Heart left ventricle (tissue), 13 donors: Measurements from ENCODE around the gene ATP6V1G2.

Experiments used
- CTCF ChIP-seq, 12 donors: fragments of 200-600 bp; sonication (generic) in 4 of 12; IDR thresholded peaks; one replicate each; pipeline versions ENCODE4 v1.5.0 to v1.8.0; 2018 to 2022; ENCODE audit warnings: antibody characterized with exemption in 12 of 12, mild to moderate bottlenecking in 5 of 12
- POLR2A ChIP-seq, 2 donors: fragments of 450-650 bp; IDR thresholded peaks; one replicate each; pipeline ENCODE4 v1.6.1; 2017; ENCODE audit warnings: antibody characterized with exemption in 2 of 2, mild to moderate bottlenecking in 2 of 2, moderate library complexity in 2 of 2
- donor health status: ischemic (EF 13 %, LVEDD 7.1; RV severe dilation, severe dysfunction).
- donor health status: DM: no; HTN: yes; CAD: no.
- donor health status: DM: no; HTN: no; CAD: no.
- donor health status: ischemic (EF 25% LVEDD 6.9; RV normal size, moderate dysfunction).
- donor health status: ischemic (EF 25% LVEDD 5.7; RV mildly dilated, moderate dysfunction).
- donor health status: ischemic (EF 35%, LVEDD 5.7; RV mildly dilated, moderate dysfunction).
- donor health status: nonischemic (EF 11% LVEDD 7.7; RV severe dilation, severe dysfunction).
- donor health status: DM: yes; HTN: yes; CAD: no.
- donor health status: PGD.
- donor health status: ischemic (EF 29% LVEDD 5.4; RV normal size, mild dysfunction).
- donor health status: nonischemic (EF 23%, LVEDD 6.1; RV moderate dilation, normal function).

DNA sequence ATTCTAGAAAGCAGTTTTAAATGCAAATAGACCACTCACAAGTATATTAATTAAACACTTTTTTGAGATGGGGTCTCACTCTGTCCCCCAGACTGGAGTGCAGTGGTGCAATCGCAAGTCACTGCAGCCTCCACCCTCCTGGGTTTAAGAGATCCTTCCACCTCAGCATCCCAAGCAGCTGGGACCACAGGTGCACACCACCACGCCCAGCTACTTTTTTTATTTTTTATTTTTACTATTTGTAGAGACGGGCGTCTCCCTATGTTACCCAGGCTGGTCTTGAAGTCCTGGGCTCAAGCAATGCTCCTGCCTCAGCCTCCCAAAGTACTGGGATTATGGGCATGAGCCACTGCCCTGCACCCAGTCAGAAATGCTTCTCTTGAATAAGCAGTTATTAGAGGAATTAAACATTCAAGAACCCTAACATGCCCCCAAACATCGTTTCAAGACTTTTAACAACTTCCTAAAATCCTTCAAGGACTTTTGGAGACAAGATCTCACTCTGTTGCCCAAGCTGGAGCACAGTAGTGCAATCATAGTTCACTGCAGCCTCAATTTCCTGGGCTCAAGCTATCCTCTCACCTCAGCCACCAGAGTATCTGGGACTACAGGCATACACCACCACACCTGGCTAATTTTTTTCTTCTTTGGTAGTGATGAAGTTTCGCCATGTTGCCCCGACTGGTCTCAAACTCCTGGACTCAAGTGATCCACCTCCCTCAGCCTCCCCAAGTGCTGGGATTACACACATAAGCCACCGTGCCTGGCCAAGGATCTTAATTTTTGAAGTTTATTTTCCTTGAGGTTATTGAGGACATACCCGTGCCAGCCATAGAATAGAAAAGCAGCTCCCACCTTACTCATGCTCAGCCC, 14.4 kb downstream of the ATP6V1G2 start:
- TF ChIP-seq CTCF (IDR thresholded peaks at IDR 0.05) (no peak), POLR2A (IDR thresholded peaks at IDR 0.05) (no peak)
